T-helper 2 cell treated with Interferon-gamma antibody and Interleukin-4, amounts not matched to agents 5 μg/mL and 100 μg/mL, for 36 hours (primary cell): ENCODE measurements around the gene PABPC3.

Source experiments
- DNase-seq: peaks from one replicate; pipeline ENCODE4 v3.0.0; 2021; ENCODE audit warnings: low spot score
- H3K27ac Mint-ChIP-seq: one replicate; pipeline ENCODE4 v1.8.0; 2021; ENCODE audit warnings: mild to moderate bottlenecking, mixed read lengths
- H3K27me3 Mint-ChIP-seq: one replicate; pipeline ENCODE4 v1.8.0; 2021; ENCODE audit warnings: low read depth, mixed read lengths
- H3K36me3 Mint-ChIP-seq: one replicate; pipeline ENCODE4 v1.8.0; 2021; ENCODE audit warnings: low read depth, mixed read lengths
- H3K4me1 Mint-ChIP-seq: one replicate; pipeline ENCODE4 v1.8.0; 2021; ENCODE audit warnings: low read depth, mixed read lengths
- H3K4me3 Mint-ChIP-seq: one replicate; pipeline ENCODE4 v1.8.0; 2022; ENCODE audit warnings: mild to moderate bottlenecking, moderate library complexity, mixed read lengths
- H3K9me3 Mint-ChIP-seq: one replicate; pipeline ENCODE4 v1.8.0; 2021; ENCODE audit warnings: mixed read lengths

Gene PABPC3

GRCh38 chr13:25095851-25096453 is at the start of gene PABPC3:
TSS of gene PABPC3 (plus strand) at chr13:25096136. CDS start at chr13:25096199, 63 bp downstream.
- Mint-ChIP-seq H3K36me3 (no peaks in the 10 kb centered on the region), H3K4me3 (peak within 1 kb of the TSS; percentile 57), H3K4me1 (no peaks in the 10 kb centered on the region), H3K9me3 (no peaks in the 10 kb centered on the region), H3K27me3 (peaks cover 37% of the 10 kb centered on the region), H3K27ac (no peak within 1 kb of the TSS)
- DNase-seq, result no peak

- no peak for DNase-seq
- no peak overlapping the region for H3K4me3 Mint-ChIP-seq
- H3K4me1 Mint-ChIP-seq, result peaks cover 2% of the 10 kb centered on the region
- H3K36me3 Mint-ChIP-seq, result no peaks in the 10 kb centered on the region
- peaks cover 76% of the 10 kb centered on the region for H3K27me3 Mint-ChIP-seq
- H3K27ac Mint-ChIP-seq, result no peak overlapping the region
- peaks cover 8% of the 10 kb centered on the region for H3K9me3 Mint-ChIP-seq
Measured at GRCh38 chr13:25046274-25046984, 49.5 kb upstream of the PABPC3 start.

GRCh38 chr13:25046985-25047511 is 48.9 kb upstream of the PABPC3 start:
- H3K27me3 Mint-ChIP-seq, result peaks cover 72% of the 10 kb centered on the region
- H3K27ac Mint-ChIP-seq, result no peak overlapping the region
- DNase-seq, result no peak
- peaks cover 8% of the 10 kb centered on the region for H3K9me3 Mint-ChIP-seq
- H3K36me3 Mint-ChIP-seq, result no peaks in the 10 kb centered on the region
- H3K4me1 Mint-ChIP-seq, result peaks cover 2% of the 10 kb centered on the region
- H3K4me3 Mint-ChIP-seq, result no peak overlapping the region

GRCh38 chr13:25051065-25051464 is 44.9 kb upstream of the PABPC3 start:
- Mint-ChIP-seq H3K27me3 (peaks cover 64% of the 10 kb centered on the region), H3K36me3 (no peaks in the 10 kb centered on the region), H3K9me3 (peaks cover 8% of the 10 kb centered on the region), H3K4me1 (peaks cover 2% of the 10 kb centered on the region), H3K4me3 (no peak overlapping the region), H3K27ac (no peak overlapping the region)
- no peak for DNase-seq

- no peaks in the 10 kb centered on the region for H3K4me1 Mint-ChIP-seq
- no peaks in the 10 kb centered on the region for H3K9me3 Mint-ChIP-seq
- H3K4me3 Mint-ChIP-seq, result no peak overlapping the region
- H3K36me3 Mint-ChIP-seq, result no peaks in the 10 kb centered on the region
- DNase-seq, result no peak
- no peak overlapping the region for H3K27ac Mint-ChIP-seq
- H3K27me3 Mint-ChIP-seq, result peaks cover 9% of the 10 kb centered on the region
Measured at GRCh38 chr13:25059166-25059565, 36.8 kb upstream of the PABPC3 start.

- Mint-ChIP-seq H3K9me3 (no peaks in the 10 kb centered on the region), H3K27ac (no peak overlapping the region), H3K36me3 (no peaks in the 10 kb centered on the region), H3K27me3 (peaks cover 9% of the 10 kb centered on the region), H3K4me1 (no peaks in the 10 kb centered on the region), H3K4me3 (no peak overlapping the region)
- DNase-seq, result no peak
Measured at GRCh38 chr13:25059958-25060357, 36.0 kb upstream of the PABPC3 start.

GRCh38 chr13:25062479-25062878 is 33.5 kb upstream of the PABPC3 start:
- no peaks in the 10 kb centered on the region for H3K36me3 Mint-ChIP-seq
- H3K27ac Mint-ChIP-seq, result no peak overlapping the region
- no peaks in the 10 kb centered on the region for H3K4me1 Mint-ChIP-seq
- no peak overlapping the region for H3K4me3 Mint-ChIP-seq
- H3K27me3 Mint-ChIP-seq, result peaks cover 10% of the 10 kb centered on the region
- no peaks in the 10 kb centered on the region for H3K9me3 Mint-ChIP-seq
- DNase-seq, result no peak

GRCh38 chr13:25064396-25064795 is 31.5 kb upstream of the PABPC3 start:
- peaks cover 6% of the 10 kb centered on the region for H3K27me3 Mint-ChIP-seq

GRCh38 chr13:25065974-25066770 is 29.8 kb upstream of the PABPC3 start:
- Mint-ChIP-seq H3K36me3 (no peaks in the 10 kb centered on the region), H3K27ac (no peak overlapping the region), H3K4me3 (no peak overlapping the region), H3K27me3 (peaks cover 16% of the 10 kb centered on the region), H3K4me1 (no peaks in the 10 kb centered on the region), H3K9me3 (no peaks in the 10 kb centered on the region)
- no peak for DNase-seq

More at GRCh38 chr13:25064396-25064795, 31.5 kb upstream of the PABPC3 start:
- Mint-ChIP-seq H3K9me3 (no peaks in the 10 kb centered on the region), H3K27ac (no peak overlapping the region), H3K4me1 (no peaks in the 10 kb centered on the region), H3K36me3 (no peaks in the 10 kb centered on the region), H3K4me3 (no peak overlapping the region)
- DNase-seq, result no peak

GRCh38 chr13:25067064-25067463 is 28.9 kb upstream of the PABPC3 start:
- H3K27me3 Mint-ChIP-seq, result peaks cover 17% of the 10 kb centered on the region
- H3K4me3 Mint-ChIP-seq, result no peak overlapping the region
- H3K4me1 Mint-ChIP-seq, result no peaks in the 10 kb centered on the region
- DNase-seq, result no peak
- H3K36me3 Mint-ChIP-seq, result no peaks in the 10 kb centered on the region
- H3K27ac Mint-ChIP-seq, result no peak overlapping the region
- no peaks in the 10 kb centered on the region for H3K9me3 Mint-ChIP-seq

- H3K4me3 Mint-ChIP-seq, result no peak overlapping the region
- H3K4me1 Mint-ChIP-seq, result no peaks in the 10 kb centered on the region
- no peaks in the 10 kb centered on the region for H3K36me3 Mint-ChIP-seq
- H3K9me3 Mint-ChIP-seq, result no peaks in the 10 kb centered on the region
- no peak for DNase-seq
- H3K27ac Mint-ChIP-seq, result no peak overlapping the region
- H3K27me3 Mint-ChIP-seq, result peaks cover 18% of the 10 kb centered on the region
Measured at GRCh38 chr13:25068810-25069209, 27.1 kb upstream of the PABPC3 start.

- Mint-ChIP-seq H3K27me3 (peaks cover 18% of the 10 kb centered on the region), H3K4me1 (no peaks in the 10 kb centered on the region), H3K4me3 (no peak overlapping the region), H3K27ac (no peak overlapping the region), H3K9me3 (no peaks in the 10 kb centered on the region), H3K36me3 (no peaks in the 10 kb centered on the region)
- DNase-seq, result no peak
Measured at GRCh38 chr13:25069236-25069635, 26.7 kb upstream of the PABPC3 start.

GRCh38 chr13:25069911-25070310 is 26.0 kb upstream of the PABPC3 start:
- Mint-ChIP-seq H3K9me3 (no peaks in the 10 kb centered on the region), H3K27me3 (peaks cover 18% of the 10 kb centered on the region), H3K4me1 (no peaks in the 10 kb centered on the region), H3K36me3 (no peaks in the 10 kb centered on the region), H3K4me3 (no peak overlapping the region), H3K27ac (no peak overlapping the region)
- no peak for DNase-seq

- H3K27me3 Mint-ChIP-seq, result peaks cover 5% of the 10 kb centered on the region
- no peak for DNase-seq
- no peaks in the 10 kb centered on the region for H3K36me3 Mint-ChIP-seq
- H3K4me3 Mint-ChIP-seq, result no peak overlapping the region
- H3K4me1 Mint-ChIP-seq, result no peaks in the 10 kb centered on the region
- H3K9me3 Mint-ChIP-seq, result no peaks in the 10 kb centered on the region
- H3K27ac Mint-ChIP-seq, result no peak overlapping the region
Measured at GRCh38 chr13:25080773-25081172, 15.2 kb upstream of the PABPC3 start.
